DND-41 (cell line): ENCODE measurements around the gene DSCAML1.

ENCODE experiments used
- EZH2 ChIP-seq: IDR thresholded peaks from 3 replicates; pipeline ENCODE4 v1.6.1; 2012; ENCODE audit warnings: borderline replicate concordance, low read depth, mild to moderate bottlenecking, moderate library complexity, low read length, inconsistent platforms; ENCODE audit not compliant: severe bottlenecking
- TF ChIP-seq, protein P1 (sequence below): IDR thresholded peaks from 2 replicates; pipeline ENCODE4 v1.5.1; 2012; ENCODE audit warnings: borderline replicate concordance, low read length, moderate library complexity, mild to moderate bottlenecking; ENCODE audit not compliant: poor library complexity, severe bottlenecking; ENCODE audit errors: extremely low read depth

DNA sequence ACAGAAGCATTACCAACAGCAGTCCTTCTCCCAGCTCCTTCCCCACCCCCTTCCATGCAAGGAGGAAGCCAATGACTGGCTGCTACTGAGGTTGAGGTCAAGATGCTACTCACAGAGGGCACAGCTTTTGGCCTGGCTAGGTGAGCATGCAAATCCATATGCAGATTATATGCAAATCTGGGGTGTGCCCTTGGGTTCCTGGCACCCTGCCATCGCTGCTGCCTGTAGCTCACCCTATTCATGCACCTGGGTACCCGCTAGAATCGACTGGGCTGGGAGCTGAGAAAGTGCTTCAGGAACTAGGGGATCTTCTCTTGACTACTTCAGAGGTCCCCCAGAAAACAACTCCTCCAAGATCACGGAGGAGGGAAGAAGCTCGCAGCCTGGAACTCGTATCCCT lies 4.0 kb downstream of the DSCAML1 start:
- TF ChIP-seq, protein P1, sequence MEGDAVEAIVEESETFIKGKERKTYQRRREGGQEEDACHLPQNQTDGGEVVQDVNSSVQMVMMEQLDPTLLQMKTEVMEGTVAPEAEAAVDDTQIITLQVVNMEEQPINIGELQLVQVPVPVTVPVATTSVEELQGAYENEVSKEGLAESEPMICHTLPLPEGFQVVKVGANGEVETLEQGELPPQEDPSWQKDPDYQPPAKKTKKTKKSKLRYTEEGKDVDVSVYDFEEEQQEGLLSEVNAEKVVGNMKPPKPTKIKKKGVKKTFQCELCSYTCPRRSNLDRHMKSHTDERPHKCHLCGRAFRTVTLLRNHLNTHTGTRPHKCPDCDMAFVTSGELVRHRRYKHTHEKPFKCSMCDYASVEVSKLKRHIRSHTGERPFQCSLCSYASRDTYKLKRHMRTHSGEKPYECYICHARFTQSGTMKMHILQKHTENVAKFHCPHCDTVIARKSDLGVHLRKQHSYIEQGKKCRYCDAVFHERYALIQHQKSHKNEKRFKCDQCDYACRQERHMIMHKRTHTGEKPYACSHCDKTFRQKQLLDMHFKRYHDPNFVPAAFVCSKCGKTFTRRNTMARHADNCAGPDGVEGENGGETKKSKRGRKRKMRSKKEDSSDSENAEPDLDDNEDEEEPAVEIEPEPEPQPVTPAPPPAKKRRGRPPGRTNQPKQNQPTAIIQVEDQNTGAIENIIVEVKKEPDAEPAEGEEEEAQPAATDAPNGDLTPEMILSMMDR: no peak
- no peak for TF ChIP-seq EZH2
